Activated T-cell treated with anti-CD3 and anti-CD28 coated beads, Interleukin-2, amount 50 U/mL, for 24 hours (primary cell): ENCODE results near the gene DIAPH1.
A peak's percentile ranks its signal among the peaks of the same experiment; 100 is the strongest.

Experiments used
- DNase-seq: peaks from one replicate; pipeline ENCODE4 v3.0.0-alpha.2; 2020
- H3K27ac Mint-ChIP-seq: 2 replicates; pipeline ENCODE4 v1.8.0; 2020; ENCODE audit warnings: mild to moderate bottlenecking, mixed read lengths
- H3K27me3 Mint-ChIP-seq: 2 replicates; pipeline ENCODE4 v1.8.0; 2020; ENCODE audit warnings: mixed read lengths
- H3K36me3 Mint-ChIP-seq: 2 replicates; pipeline ENCODE4 v1.8.0; 2020; ENCODE audit warnings: low read depth, mixed read lengths
- H3K4me1 Mint-ChIP-seq: 2 replicates; pipeline ENCODE4 v1.8.0; 2020; ENCODE audit warnings: low read depth, mixed read lengths
- H3K4me3 Mint-ChIP-seq: 2 replicates; pipeline ENCODE4 v1.8.0; 2020; ENCODE audit warnings: mild to moderate bottlenecking, moderate library complexity, mixed read lengths
- H3K9me3 Mint-ChIP-seq: 2 replicates; pipeline ENCODE4 v1.8.0; 2020; ENCODE audit warnings: mixed read lengths

The DIAPH1 gene

GRCh38 chr5:141649056-141649688 is 30.4 kb upstream of the DIAPH1 start:
- peaks cover 28% of the 10 kb centered on the region for H3K4me1 Mint-ChIP-seq
- peaks cover 41% of the 10 kb centered on the region for H3K36me3 Mint-ChIP-seq
- peak overlapping the region; percentile 48 for H3K27ac Mint-ChIP-seq
- H3K4me3 Mint-ChIP-seq = no peak overlapping the region
- DNase-seq = no peak
- H3K27me3 Mint-ChIP-seq = no peaks in the 10 kb centered on the region
- H3K9me3 Mint-ChIP-seq = no peaks in the 10 kb centered on the region

- H3K4me1 Mint-ChIP-seq = peaks cover 28% of the 10 kb centered on the region
- H3K9me3 Mint-ChIP-seq = no peaks in the 10 kb centered on the region
- H3K27ac Mint-ChIP-seq = peak overlapping the region; percentile 19
- H3K36me3 Mint-ChIP-seq = peaks cover 51% of the 10 kb centered on the region
- H3K27me3 Mint-ChIP-seq = no peaks in the 10 kb centered on the region
- H3K4me3 Mint-ChIP-seq = no peak overlapping the region
- no peak for DNase-seq
Measured at GRCh38 chr5:141647851-141648250, 29.1 kb upstream of the DIAPH1 start.

- H3K27ac Mint-ChIP-seq = peak overlapping the region; percentile 19
- peaks cover 57% of the 10 kb centered on the region for H3K36me3 Mint-ChIP-seq
- H3K27me3 Mint-ChIP-seq = no peaks in the 10 kb centered on the region
Measured at GRCh38 chr5:141647242-141647641, 28.4 kb upstream of the DIAPH1 start.

GRCh38 chr5:141646026-141646425 is 27.2 kb upstream of the DIAPH1 start:
- Mint-ChIP-seq H3K9me3 (no peaks in the 10 kb centered on the region), H3K27me3 (no peaks in the 10 kb centered on the region), H3K27ac (peak overlapping the region; percentile 24), H3K4me3 (no peak overlapping the region), H3K4me1 (peaks cover 29% of the 10 kb centered on the region), H3K36me3 (peaks cover 68% of the 10 kb centered on the region)
- DNase-seq = no peak

More at GRCh38 chr5:141647242-141647641, 28.4 kb upstream of the DIAPH1 start:
- peaks cover 26% of the 10 kb centered on the region for H3K4me1 Mint-ChIP-seq
- H3K4me3 Mint-ChIP-seq = no peak overlapping the region
- H3K9me3 Mint-ChIP-seq = no peaks in the 10 kb centered on the region
- DNase-seq = no peak

GRCh38 chr5:141641634-141642267 is 23.0 kb upstream of the DIAPH1 start:
- H3K4me3 Mint-ChIP-seq = no peak overlapping the region
- H3K27me3 Mint-ChIP-seq = no peaks in the 10 kb centered on the region
- H3K27ac Mint-ChIP-seq = peak overlapping the region; percentile 77
- H3K36me3 Mint-ChIP-seq = peaks cover 91% of the 10 kb centered on the region
- H3K9me3 Mint-ChIP-seq = no peaks in the 10 kb centered on the region
- H3K4me1 Mint-ChIP-seq = peaks cover 30% of the 10 kb centered on the region
- no peak for DNase-seq

- no peak overlapping the region for H3K4me3 Mint-ChIP-seq
- H3K27ac Mint-ChIP-seq = peak overlapping the region; percentile 77
- no peak for DNase-seq
- no peaks in the 10 kb centered on the region for H3K27me3 Mint-ChIP-seq
- no peaks in the 10 kb centered on the region for H3K9me3 Mint-ChIP-seq
- H3K4me1 Mint-ChIP-seq = peaks cover 35% of the 10 kb centered on the region
- peaks cover 89% of the 10 kb centered on the region for H3K36me3 Mint-ChIP-seq
Measured at GRCh38 chr5:141640698-141641097, 21.9 kb upstream of the DIAPH1 start.

- Mint-ChIP-seq H3K9me3 (no peaks in the 10 kb centered on the region), H3K27me3 (no peaks in the 10 kb centered on the region), H3K4me3 (no peak overlapping the region), H3K27ac (peak overlapping the region; percentile 55), H3K36me3 (peaks cover 87% of the 10 kb centered on the region), H3K4me1 (peaks cover 42% of the 10 kb centered on the region)
- DNase-seq = no peak
Measured at GRCh38 chr5:141640051-141640415, 21.2 kb upstream of the DIAPH1 start.

- H3K36me3 Mint-ChIP-seq = peaks cover 86% of the 10 kb centered on the region
- peak overlapping the region; percentile 97 for H3K27ac Mint-ChIP-seq
- no peaks in the 10 kb centered on the region for H3K9me3 Mint-ChIP-seq
- H3K4me3 Mint-ChIP-seq = peak overlapping the region; percentile 93
- DNase-seq = no peak
- H3K4me1 Mint-ChIP-seq = peaks cover 47% of the 10 kb centered on the region
- H3K27me3 Mint-ChIP-seq = no peaks in the 10 kb centered on the region
Measured at GRCh38 chr5:141639357-141640050, 20.7 kb upstream of the DIAPH1 start.

- peak overlapping the region; percentile 97 for H3K27ac Mint-ChIP-seq
- H3K9me3 Mint-ChIP-seq = no peaks in the 10 kb centered on the region
- peaks cover 54% of the 10 kb centered on the region for H3K4me1 Mint-ChIP-seq
- peak overlapping the region; percentile 93 for H3K4me3 Mint-ChIP-seq
- H3K36me3 Mint-ChIP-seq = peaks cover 86% of the 10 kb centered on the region
- no peaks in the 10 kb centered on the region for H3K27me3 Mint-ChIP-seq
- no peak for DNase-seq
Measured at GRCh38 chr5:141638771-141639170, 20.0 kb upstream of the DIAPH1 start.

- Mint-ChIP-seq H3K9me3 (no peaks in the 10 kb centered on the region), H3K4me3 (peak overlapping the region; percentile 93), H3K27me3 (no peaks in the 10 kb centered on the region), H3K27ac (peak overlapping the region; percentile 97), H3K36me3 (peaks cover 86% of the 10 kb centered on the region), H3K4me1 (peaks cover 58% of the 10 kb centered on the region)
- peak; percentile 77 for DNase-seq
Measured at GRCh38 chr5:141637767-141638419, 19.1 kb upstream of the DIAPH1 start.

GRCh38 chr5:141637123-141637766 is 18.4 kb upstream of the DIAPH1 start:
- Mint-ChIP-seq H3K4me1 (peaks cover 62% of the 10 kb centered on the region), H3K4me3 (peak overlapping the region; percentile 93), H3K36me3 (peaks cover 86% of the 10 kb centered on the region), H3K9me3 (no peaks in the 10 kb centered on the region), H3K27ac (peak overlapping the region; percentile 97), H3K27me3 (no peaks in the 10 kb centered on the region)
- peak; percentile 82 for DNase-seq

GRCh38 chr5:141636413-141637122 is 17.8 kb upstream of the DIAPH1 start, which contains the start of the genes HDAC3 and RELL2:
Gene HDAC3 (minus strand): TSS chr5:141636849. CDS start chr5:141636790, 59 bp downstream.
Gene RELL2 (plus strand): TSS chr5:141636997. CDS start chr5:141638226, 1,229 bp downstream.
- DNase-seq = peak; percentile 99
- Mint-ChIP-seq H3K9me3 (no peaks in the 10 kb centered on the region), H3K27ac (peak within 1 kb of the TSS; percentile 97), H3K4me3 (peak within 1 kb of the TSS; percentile 93), H3K4me1 (peaks cover 56% of the 10 kb centered on the region), H3K27me3 (no peaks in the 10 kb centered on the region), H3K36me3 (peaks cover 84% of the 10 kb centered on the region)

GRCh38 chr5:141636106-141636412 is 17.3 kb upstream of the DIAPH1 start:
- H3K4me3 Mint-ChIP-seq = peak overlapping the region; percentile 93
- peaks cover 51% of the 10 kb centered on the region for H3K4me1 Mint-ChIP-seq

GRCh38 chr5:141635646-141636045 is 16.8 kb upstream of the DIAPH1 start:
- DNase-seq = no peak
- H3K9me3 Mint-ChIP-seq = no peaks in the 10 kb centered on the region
- H3K27me3 Mint-ChIP-seq = no peaks in the 10 kb centered on the region
- H3K4me3 Mint-ChIP-seq = peak overlapping the region; percentile 93
- H3K27ac Mint-ChIP-seq = peak overlapping the region; percentile 87
- peaks cover 47% of the 10 kb centered on the region for H3K4me1 Mint-ChIP-seq
- H3K36me3 Mint-ChIP-seq = peaks cover 84% of the 10 kb centered on the region

More at GRCh38 chr5:141636106-141636412, 17.3 kb upstream of the DIAPH1 start:
- Mint-ChIP-seq H3K27ac (peak overlapping the region; percentile 87), H3K9me3 (no peaks in the 10 kb centered on the region), H3K36me3 (peaks cover 84% of the 10 kb centered on the region), H3K27me3 (no peaks in the 10 kb centered on the region)
- DNase-seq = no peak
